PC-9 (cell line): ENCODE measurements around the gene BPI. TPM values are rescaled to one million over a fixed set of nuclear protein-coding genes. Genes with fewer than 3 reads are reported as not detected.

Experiments used
- BruUV-seq: library from RNA; stranded (reverse); fragments of 400-500 nt; replicated peaks from 2 replicates; lab custom pipeline; 2021; lab: Mats Ljungman, UMichigan
- CTCF ChIA-PET: fragments of 300-600 bp; sonication (Branson Sonifier 250); formaldehyde crosslinking; loops from one replicate; lab custom pipeline; 2022; ENCODE audit warnings: antibody characterized with exemption; lab: Charles Lee
- POLR2A ChIA-PET: fragments of 300-600 bp; sonication (Branson Sonifier 250); formaldehyde crosslinking; loops from one replicate; lab custom pipeline; 2022; ENCODE audit warnings: antibody characterized with exemption; ENCODE audit not compliant: unreplicated experiment; lab: Charles Lee
- DNase-seq, 2 experiments: peaks; one replicate each; pipeline versions ENCODE4 v3.0.0 to v3.0.0-alpha.2; 2015 to 2022; ENCODE audit warnings: mixed read lengths in 1 of 2
- H2AFZ ChIP-seq: fragments of 200-600 bp; sonication (generic); 2 replicates; pipeline ENCODE4 v1.8.1; 2017; ENCODE audit warnings: antibody characterized with exemption
- H3F3A ChIP-seq: fragments of 200-600 bp; sonication (generic); 2 replicates; pipeline ENCODE4 v1.8.1; 2017; ENCODE audit warnings: antibody characterized with exemption, mild to moderate bottlenecking, low read depth; ENCODE audit not compliant: insufficient read depth
- H3K27ac ChIP-seq: fragments of 200-600 bp; sonication (generic); 2 replicates; pipeline ENCODE4 v1.6.1; 2016; ENCODE audit warnings: mixed run types
- H3K27me3 ChIP-seq: fragments of 200-600 bp; sonication (generic); 2 replicates; pipeline ENCODE4 v1.6.1; 2016; ENCODE audit warnings: low read depth, mixed run types; ENCODE audit not compliant: insufficient read depth
- H3K36me3 ChIP-seq: fragments of 200-600 bp; sonication (generic); 2 replicates; pipeline ENCODE4 v1.6.1; 2016; ENCODE audit warnings: low read depth, mixed run types
- H3K4me1 ChIP-seq: fragments of 200-600 bp; sonication (generic); replicated peaks from 2 replicates; pipeline ENCODE4 v1.6.1; 2016; ENCODE audit warnings: mixed run types; ENCODE audit not compliant: insufficient read depth
- H3K4me2 ChIP-seq: fragments of 200-600 bp; sonication (generic); 2 replicates; pipeline ENCODE4 v1.6.1; 2017; ENCODE audit warnings: mixed run types
- H3K4me3 ChIP-seq: fragments of 200-600 bp; sonication (generic); 2 replicates; pipeline ENCODE4 v1.6.1; 2016; ENCODE audit warnings: mixed run types
- H3K79me2 ChIP-seq: fragments of 200-600 bp; sonication (generic); 2 replicates; pipeline ENCODE4 v1.6.1; 2017; ENCODE audit warnings: low read depth, mixed run types
- H3K9me2 ChIP-seq: fragments of 200-600 bp; sonication (generic); 2 replicates; pipeline ENCODE4 v1.8.1; 2017; ENCODE audit warnings: mild to moderate bottlenecking; ENCODE audit not compliant: insufficient read depth
- H3K9me3 ChIP-seq: fragments of 200-600 bp; sonication (generic); 2 replicates; pipeline ENCODE4 v1.8.1; 2016; ENCODE audit warnings: low read depth; ENCODE audit not compliant: insufficient read depth
- H4K20me1 ChIP-seq: fragments of 200-600 bp; sonication (generic); 2 replicates; pipeline ENCODE4 v1.8.1; 2017; ENCODE audit not compliant: insufficient read depth
- EZH2 ChIP-seq: fragments of 200-600 bp; sonication (generic); IDR thresholded peaks from 2 replicates; pipeline ENCODE4 v1.8.0; 2017; ENCODE audit warnings: antibody characterized with exemption, low read depth
- intact Hi-C: fragments of 100-400 bp; cut with micrococcal nuclease; formaldehyde crosslinking; loops from one replicate; pipeline ENCODE4 v1.10.0; 2022; ENCODE audit not compliant: unreplicated experiment
- total RNA-seq: library from RNA; stranded (reverse); gene quantifications from 2 replicates; pipeline ENCODE4 v1.2.3, GENCODE V29; 2021
- TF ChIP-seq, protein P1 (sequence below): fragments of 200-600 bp; sonication (generic); conservative IDR thresholded peaks from 2 replicates; pipeline ENCODE4 v1.6.1; 2017; ENCODE audit warnings: mixed run types, antibody characterized with exemption, mild to moderate bottlenecking, moderate library complexity

BPI gene
- total RNA-seq, 1 experiment from 2014 or later: not detected

- no peaks in the 10 kb centered on the region for H3K79me2 ChIP-seq
- POLR2A ChIA-PET: no interaction called here
- no peaks in the 10 kb centered on the region for H4K20me1 ChIP-seq
- DNase-seq: no peak
- peaks cover 51% of the 10 kb centered on the region for H3K27me3 ChIP-seq
- H2AFZ ChIP-seq: no peak overlapping the region
- no TSS peak for BruUV-seq
- H3K27ac ChIP-seq: no peak overlapping the region
- H3K9me3 ChIP-seq: no peaks in the 10 kb centered on the region
- H3F3A ChIP-seq: no peaks in the 10 kb centered on the region
- CTCF ChIA-PET: no interaction called here
- intact Hi-C loops: no loop called here
- no peaks in the 10 kb centered on the region for H3K4me1 ChIP-seq
- no peaks in the 10 kb centered on the region for H3K36me3 ChIP-seq
- H3K4me2 ChIP-seq: no peak overlapping the region
- no peaks in the 10 kb centered on the region for H3K9me2 ChIP-seq
- no peak overlapping the region for H3K4me3 ChIP-seq
- no peak for TF ChIP-seq EZH2
- TF ChIP-seq, protein P1, sequence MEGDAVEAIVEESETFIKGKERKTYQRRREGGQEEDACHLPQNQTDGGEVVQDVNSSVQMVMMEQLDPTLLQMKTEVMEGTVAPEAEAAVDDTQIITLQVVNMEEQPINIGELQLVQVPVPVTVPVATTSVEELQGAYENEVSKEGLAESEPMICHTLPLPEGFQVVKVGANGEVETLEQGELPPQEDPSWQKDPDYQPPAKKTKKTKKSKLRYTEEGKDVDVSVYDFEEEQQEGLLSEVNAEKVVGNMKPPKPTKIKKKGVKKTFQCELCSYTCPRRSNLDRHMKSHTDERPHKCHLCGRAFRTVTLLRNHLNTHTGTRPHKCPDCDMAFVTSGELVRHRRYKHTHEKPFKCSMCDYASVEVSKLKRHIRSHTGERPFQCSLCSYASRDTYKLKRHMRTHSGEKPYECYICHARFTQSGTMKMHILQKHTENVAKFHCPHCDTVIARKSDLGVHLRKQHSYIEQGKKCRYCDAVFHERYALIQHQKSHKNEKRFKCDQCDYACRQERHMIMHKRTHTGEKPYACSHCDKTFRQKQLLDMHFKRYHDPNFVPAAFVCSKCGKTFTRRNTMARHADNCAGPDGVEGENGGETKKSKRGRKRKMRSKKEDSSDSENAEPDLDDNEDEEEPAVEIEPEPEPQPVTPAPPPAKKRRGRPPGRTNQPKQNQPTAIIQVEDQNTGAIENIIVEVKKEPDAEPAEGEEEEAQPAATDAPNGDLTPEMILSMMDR: no peak
Measured at GRCh38 chr20:38345643-38346042, 41.7 kb downstream of the BPI start.

DNA sequence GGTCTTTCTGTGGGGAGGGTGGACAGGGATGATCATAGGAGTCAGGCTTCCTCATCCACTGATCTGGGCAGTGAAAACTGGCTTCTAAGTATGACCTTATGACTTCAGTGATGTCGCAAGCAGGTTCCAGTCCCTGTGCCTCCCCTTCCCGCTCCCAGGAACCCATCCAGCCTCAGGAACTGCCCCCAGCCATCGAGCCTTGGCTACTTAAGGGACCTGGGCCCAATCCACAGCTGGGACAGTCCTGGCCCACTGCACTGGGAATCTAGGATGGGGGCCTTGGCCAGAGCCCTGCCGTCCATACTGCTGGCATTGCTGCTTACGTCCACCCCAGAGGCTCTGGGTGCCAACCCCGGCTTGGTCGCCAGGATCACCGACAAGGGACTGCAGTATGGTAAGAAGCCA is 42.3 kb downstream of the BPI start, which contains the start of gene LBP:
Gene LBP (plus strand): TSS at position 236 of the 405 bp plus-strand sequence. CDS start 35 bp downstream, at position 271.
- Histone ChIP-seq H3K4me2 (no peak within 1 kb of the TSS), H2AFZ (no peak within 1 kb of the TSS), H3K9me2 (no peaks in the 10 kb centered on the region), H3K4me3 (no peak within 1 kb of the TSS), H3K79me2 (no peaks in the 10 kb centered on the region), H4K20me1 (no peaks in the 10 kb centered on the region), H3F3A (no peaks in the 10 kb centered on the region), H3K27ac (no peak within 1 kb of the TSS), H3K36me3 (no peaks in the 10 kb centered on the region), H3K27me3 (peaks cover 51% of the 10 kb centered on the region), H3K9me3 (no peaks in the 10 kb centered on the region), H3K4me1 (no peaks in the 10 kb centered on the region)
- no TSS peak for BruUV-seq
- CTCF ChIA-PET: no interaction called here
- no peak for DNase-seq
- POLR2A ChIA-PET: no interaction called here
- no peak for TF ChIP-seq EZH2
- TF ChIP-seq, protein P1: no peak
- intact Hi-C loops: no loop called here

GRCh38 chr20:38346741-38347140 is 42.8 kb downstream of the BPI start:
- Histone ChIP-seq H3K4me3 (no peak overlapping the region), H2AFZ (no peak overlapping the region), H3K27ac (no peak overlapping the region), H3F3A (no peaks in the 10 kb centered on the region), H3K36me3 (no peaks in the 10 kb centered on the region), H3K9me2 (no peaks in the 10 kb centered on the region), H4K20me1 (no peaks in the 10 kb centered on the region), H3K4me2 (no peak overlapping the region), H3K79me2 (no peaks in the 10 kb centered on the region), H3K27me3 (peaks cover 50% of the 10 kb centered on the region), H3K9me3 (no peaks in the 10 kb centered on the region), H3K4me1 (no peaks in the 10 kb centered on the region)
- intact Hi-C loops: no loop called here
- TF ChIP-seq EZH2: no peak
- BruUV-seq: no TSS peak
- no peak for DNase-seq
- POLR2A ChIA-PET: no interaction called here
- CTCF ChIA-PET: no interaction called here

DNA sequence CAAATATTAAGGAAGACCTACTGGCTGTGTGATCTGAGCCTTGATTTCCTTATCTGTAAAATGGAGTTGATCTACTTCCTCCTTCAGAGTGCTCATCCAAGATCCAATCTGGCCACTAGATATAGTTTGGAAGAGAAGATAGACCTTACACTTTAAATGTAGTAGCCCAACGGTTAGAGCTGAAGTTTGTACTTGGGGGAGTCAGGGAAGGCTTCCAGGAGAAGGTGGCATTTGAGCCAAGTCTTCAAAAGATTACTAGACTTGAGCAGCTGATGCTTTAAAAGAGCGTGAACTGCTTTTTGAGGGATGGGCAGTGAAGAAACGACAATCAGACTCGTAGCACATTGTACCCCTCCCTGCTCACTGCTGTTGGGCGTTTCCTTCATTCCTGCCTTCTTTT is 45.9 kb downstream of the BPI start:
- ChIA-PET CTCF (no interaction called here), POLR2A (no interaction called here)
- peaks cover 43% of the 10 kb centered on the region for H3K27me3 ChIP-seq
- no peak for DNase-seq
- no peak overlapping the region for H2AFZ ChIP-seq
- no peaks in the 10 kb centered on the region for H3K79me2 ChIP-seq
- TF ChIP-seq, protein P1: no peak
- TF ChIP-seq EZH2: no peak
- H3K9me3 ChIP-seq: no peaks in the 10 kb centered on the region
- H3K27ac ChIP-seq: no peak overlapping the region
- no peaks in the 10 kb centered on the region for H3K9me2 ChIP-seq
- intact Hi-C loops: no loop called here
- no peaks in the 10 kb centered on the region for H3K4me1 ChIP-seq
- H3K4me2 ChIP-seq: no peak overlapping the region
- H4K20me1 ChIP-seq: no peaks in the 10 kb centered on the region
- no peaks in the 10 kb centered on the region for H3K36me3 ChIP-seq
- H3K4me3 ChIP-seq: no peak overlapping the region
- BruUV-seq: no TSS peak
- no peaks in the 10 kb centered on the region for H3F3A ChIP-seq
